SU-DHL-6 (cell line): ENCODE data around the gene RPL10A.

Experiments
- H2AFZ ChIP-seq: fragments of 200-600 bp; sonication (generic); 2 replicates; pipeline ENCODE4 v1.6.1; 2014; ENCODE audit warnings: low read depth, mild to moderate bottlenecking, moderate library complexity, mixed read lengths, antibody characterized with exemption, low read length; ENCODE audit not compliant: severe bottlenecking
- H3F3A ChIP-seq: fragments of 200-600 bp; shearing (Covaris generic); 2 replicates; pipeline ENCODE4 v1.6.0; 2016; ENCODE audit warnings: antibody characterized with exemption, mild to moderate bottlenecking; ENCODE audit not compliant: insufficient read depth
- H3K27ac ChIP-seq: fragments of 200-600 bp; sonication (generic); 2 replicates; pipeline ENCODE4 v1.5.1; 2016; ENCODE audit warnings: low read depth, mild to moderate bottlenecking, low read length, moderate library complexity, mixed read lengths
- H3K27me3 ChIP-seq: fragments of 200-600 bp; sonication (generic), shearing (Covaris generic); 2 replicates; pipeline ENCODE4 v1.6.0; 2014; ENCODE audit warnings: mild to moderate bottlenecking, low read length
- H3K36me3 ChIP-seq: fragments of 200-600 bp; sonication (generic); 2 replicates; pipeline ENCODE4 v1.6.1; 2014; ENCODE audit warnings: mild to moderate bottlenecking, low read length, mixed read lengths
- H3K4me2 ChIP-seq: fragments of 300-600, 200-600 bp; shearing (Covaris generic), sonication (generic); 2 replicates; pipeline ENCODE4 v1.6.0; 2014; ENCODE audit warnings: low read length, low read depth, mild to moderate bottlenecking; ENCODE audit not compliant: poor library complexity, severe bottlenecking
- H3K4me3 ChIP-seq: fragments of 200-600 bp; sonication (generic); 2 replicates; pipeline ENCODE4 v1.5.1; 2014; ENCODE audit warnings: antibody characterized with exemption, low read length, mild to moderate bottlenecking, mixed read lengths; ENCODE audit not compliant: insufficient read depth, poor library complexity, severe bottlenecking
- H3K79me2 ChIP-seq: fragments of 200-600 bp; sonication (generic); 2 replicates; pipeline ENCODE4 v1.6.1; 2014; ENCODE audit warnings: mild to moderate bottlenecking, low read length, moderate library complexity; ENCODE audit not compliant: insufficient read depth
- H3K9ac ChIP-seq: fragments of 200-600 bp; sonication (generic); 2 replicates; pipeline ENCODE4 v1.7.0; 2014; ENCODE audit warnings: mild to moderate bottlenecking, low read length
- H3K9me2 ChIP-seq: fragments of 200-600 bp; sonication (generic); replicated peaks from 2 replicates; pipeline ENCODE4 v1.6.1; 2014; ENCODE audit warnings: low read length; ENCODE audit not compliant: insufficient read depth
- H3K9me3 ChIP-seq: fragments of 200-600 bp; sonication (generic); 2 replicates; pipeline ENCODE4 v1.6.1; 2014; ENCODE audit warnings: low read length, mixed read lengths; ENCODE audit not compliant: insufficient read depth
- H4K20me1 ChIP-seq: fragments of 200-600 bp; sonication (generic); 2 replicates; pipeline ENCODE4 v1.6.1; 2014; ENCODE audit warnings: low read depth, mild to moderate bottlenecking, antibody characterized with exemption, low read length, moderate library complexity, mixed read lengths
- EZH2phosphoT487 ChIP-seq: fragments of 200-600 bp; sonication (generic), shearing (Covaris generic); conservative IDR thresholded peaks from 2 replicates; pipeline ENCODE4 v1.6.1; 2018; ENCODE audit warnings: mild to moderate bottlenecking, antibody characterized with exemption, low read length, moderate library complexity, mixed read lengths
- TF ChIP-seq, protein P1 (sequence below): fragments of 200-600 bp; sonication (generic); IDR thresholded peaks from one replicate; pipeline ENCODE4 v1.5.1; 2017; ENCODE audit warnings: antibody characterized with exemption, mild to moderate bottlenecking, low read length, moderate library complexity; ENCODE audit not compliant: insufficient read depth, poor library complexity, severe bottlenecking

The RPL10A gene

DNA sequence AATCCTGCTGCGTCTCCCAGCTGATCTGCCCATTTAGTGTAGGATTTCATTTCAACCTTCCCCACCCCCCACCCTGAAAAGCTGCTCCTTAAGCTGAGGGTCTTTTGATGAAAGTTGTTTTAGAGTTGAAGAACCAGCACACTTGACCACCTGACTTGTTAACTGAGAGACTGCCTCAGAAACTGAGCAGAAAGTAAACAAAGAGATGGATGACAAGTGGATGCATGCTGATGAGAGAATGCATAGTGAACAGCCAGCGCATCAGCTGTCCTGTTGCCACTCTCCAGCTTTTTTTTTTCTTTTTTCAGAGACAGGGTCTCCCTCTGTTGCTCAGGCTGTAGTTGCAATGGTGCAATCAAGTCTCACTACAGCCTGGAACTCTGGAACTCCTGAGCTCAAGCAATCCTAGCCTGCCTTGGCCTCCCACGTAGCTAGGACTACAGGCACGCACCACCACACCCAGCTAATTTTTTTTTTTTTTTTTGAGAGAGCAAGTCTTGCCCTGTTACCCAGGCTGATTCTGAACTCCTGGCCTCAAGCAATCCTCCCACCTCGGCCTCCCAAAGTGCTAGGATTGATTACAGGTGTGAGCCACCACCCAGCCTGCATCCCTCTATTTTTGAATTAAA is 9.5 kb downstream of the RPL10A start:
- Histone ChIP-seq H2AFZ (no peak overlapping the region), H3K4me3 (no peak overlapping the region), H3F3A (peaks cover 34% of the 10 kb centered on the region), H3K9me2 (no peaks in the 10 kb centered on the region), H3K79me2 (no peaks in the 10 kb centered on the region), H3K27me3 (no peaks in the 10 kb centered on the region), H3K9ac (no peak overlapping the region), H4K20me1 (no peaks in the 10 kb centered on the region), H3K36me3 (peaks cover under 1% of the 10 kb centered on the region; the same call in 1 of the 2 replicates), H3K4me2 (no peak overlapping the region), H3K9me3 (no peaks in the 10 kb centered on the region), H3K27ac (no peak overlapping the region)
- TF ChIP-seq EZH2phosphoT487, result no peak
- TF ChIP-seq, protein P1, sequence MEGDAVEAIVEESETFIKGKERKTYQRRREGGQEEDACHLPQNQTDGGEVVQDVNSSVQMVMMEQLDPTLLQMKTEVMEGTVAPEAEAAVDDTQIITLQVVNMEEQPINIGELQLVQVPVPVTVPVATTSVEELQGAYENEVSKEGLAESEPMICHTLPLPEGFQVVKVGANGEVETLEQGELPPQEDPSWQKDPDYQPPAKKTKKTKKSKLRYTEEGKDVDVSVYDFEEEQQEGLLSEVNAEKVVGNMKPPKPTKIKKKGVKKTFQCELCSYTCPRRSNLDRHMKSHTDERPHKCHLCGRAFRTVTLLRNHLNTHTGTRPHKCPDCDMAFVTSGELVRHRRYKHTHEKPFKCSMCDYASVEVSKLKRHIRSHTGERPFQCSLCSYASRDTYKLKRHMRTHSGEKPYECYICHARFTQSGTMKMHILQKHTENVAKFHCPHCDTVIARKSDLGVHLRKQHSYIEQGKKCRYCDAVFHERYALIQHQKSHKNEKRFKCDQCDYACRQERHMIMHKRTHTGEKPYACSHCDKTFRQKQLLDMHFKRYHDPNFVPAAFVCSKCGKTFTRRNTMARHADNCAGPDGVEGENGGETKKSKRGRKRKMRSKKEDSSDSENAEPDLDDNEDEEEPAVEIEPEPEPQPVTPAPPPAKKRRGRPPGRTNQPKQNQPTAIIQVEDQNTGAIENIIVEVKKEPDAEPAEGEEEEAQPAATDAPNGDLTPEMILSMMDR, result no peak

DNA sequence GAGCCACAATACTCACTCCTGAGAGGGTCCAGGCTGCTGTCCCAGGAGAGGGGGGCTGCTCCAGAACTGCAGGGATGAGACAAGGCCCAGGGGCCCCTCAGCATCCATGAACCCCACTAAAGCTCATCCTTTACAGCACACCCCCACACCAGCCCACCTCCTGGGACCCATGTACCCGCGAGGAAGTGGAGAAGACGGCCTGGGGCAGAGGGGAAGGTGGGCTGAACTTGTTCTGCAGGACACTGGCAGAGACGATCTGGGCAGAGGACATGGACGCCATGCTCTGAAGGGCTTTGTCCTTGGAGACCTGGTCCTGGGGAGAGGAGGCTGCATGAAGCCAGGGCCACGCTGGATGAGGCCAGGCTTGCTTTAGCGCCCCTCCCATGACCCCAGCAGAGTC is 10.1 kb downstream of the RPL10A start:
- Histone ChIP-seq H3K4me2 (no peak overlapping the region), H3K79me2 (no peaks in the 10 kb centered on the region), H3K9me2 (no peaks in the 10 kb centered on the region), H2AFZ (no peak overlapping the region), H3K4me3 (no peak overlapping the region), H3K27me3 (no peaks in the 10 kb centered on the region), H3K9me3 (no peaks in the 10 kb centered on the region), H3F3A (peaks cover 28% of the 10 kb centered on the region), H3K27ac (no peak overlapping the region), H4K20me1 (no peaks in the 10 kb centered on the region), H3K36me3 (no peaks in the 10 kb centered on the region; the same call in 1 of the 2 replicates), H3K9ac (no peak overlapping the region)
- TF ChIP-seq EZH2phosphoT487, result no peak
- TF ChIP-seq, protein P1, result no peak

DNA sequence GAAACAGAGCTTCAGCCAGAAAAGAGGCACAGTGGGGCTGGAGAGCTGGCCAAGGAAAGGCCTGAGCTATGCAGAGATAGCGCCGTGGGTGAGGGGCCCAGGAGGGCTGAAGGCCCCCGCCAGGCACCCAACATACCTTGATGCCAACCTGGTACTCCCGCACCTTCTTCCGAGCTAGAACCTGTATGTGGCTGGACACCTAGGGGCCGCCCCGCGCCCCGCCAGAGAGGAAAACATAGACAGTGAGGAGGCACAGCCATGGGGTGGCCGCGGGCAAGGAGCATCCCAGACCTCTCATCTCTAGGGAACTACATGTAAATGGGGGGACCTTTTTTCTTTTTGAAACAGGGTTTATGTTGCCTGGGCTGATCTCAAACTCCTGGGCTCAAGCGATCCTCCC is 12.0 kb downstream of the RPL10A start:
- Histone ChIP-seq H3K9me2 (no peaks in the 10 kb centered on the region), H3K4me2 (no peak overlapping the region), H3K79me2 (no peaks in the 10 kb centered on the region), H3F3A (peaks cover 10% of the 10 kb centered on the region), H2AFZ (no peak overlapping the region), H3K27ac (no peak overlapping the region), H3K9me3 (no peaks in the 10 kb centered on the region), H4K20me1 (no peaks in the 10 kb centered on the region), H3K9ac (no peak overlapping the region), H3K27me3 (no peaks in the 10 kb centered on the region), H3K36me3 (no peaks in the 10 kb centered on the region), H3K4me3 (no peak overlapping the region)
- TF ChIP-seq EZH2phosphoT487, result no peak
- TF ChIP-seq, protein P1, result no peak
